ENCODE data around the gene MBD2.

Gene MBD2

GRCh38 chr18:54191352-54191751 lies 33.1 kb downstream of the MBD2 start:
- in situ Hi-C loops (cut with MboI; ENCODE audit: low sequenced_read_pairs, unreplicated experiment) = no loop called here
- DNase-seq (ENCODE audit: low spot score) = no peak
- no peak for TF ChIP-seq CTCF (IDR thresholded peaks at IDR 0.05; ENCODE audit: borderline replicate concordance, control extremely low read depth, extremely low read depth, insufficient read depth, missing control alignments)

- no peak for DNase-seq (ENCODE audit: low spot score)
- in situ Hi-C loops (cut with MboI; ENCODE audit: low sequenced_read_pairs, unreplicated experiment) = no loop called here
Observed at GRCh38 chr18:54187372-54187771, 37.1 kb downstream of the MBD2 start.

GRCh38 chr18:54184836-54185235 lies 39.6 kb downstream of the MBD2 start:
- in situ Hi-C loops (cut with MboI; ENCODE audit: low sequenced_read_pairs, unreplicated experiment) = no loop called here
- TF ChIP-seq CTCF (IDR thresholded peaks at IDR 0.05; ENCODE audit: borderline replicate concordance, control extremely low read depth, extremely low read depth, insufficient read depth, missing control alignments) = no peak
- DNase-seq (ENCODE audit: low spot score) = peak; percentile 18

More at GRCh38 chr18:54187372-54187771, 37.1 kb downstream of the MBD2 start:
- no peak for TF ChIP-seq CTCF (IDR thresholded peaks at IDR 0.05; ENCODE audit: borderline replicate concordance, control extremely low read depth, extremely low read depth, insufficient read depth, missing control alignments)

- in situ Hi-C loops (cut with MboI; ENCODE audit: low sequenced_read_pairs, unreplicated experiment) = no loop called here
- no peak for TF ChIP-seq CTCF (IDR thresholded peaks at IDR 0.05; ENCODE audit: borderline replicate concordance, control extremely low read depth, extremely low read depth, insufficient read depth, missing control alignments)
- DNase-seq (ENCODE audit: low spot score) = no peak
Observed at GRCh38 chr18:54183390-54183789, 41.1 kb downstream of the MBD2 start.

- DNase-seq (ENCODE audit: low spot score) = peak; percentile 32
- in situ Hi-C loops (cut with MboI; ENCODE audit: low sequenced_read_pairs, unreplicated experiment) = no loop called here
- no peak for TF ChIP-seq CTCF (IDR thresholded peaks at IDR 0.05; ENCODE audit: borderline replicate concordance, control extremely low read depth, extremely low read depth, insufficient read depth, missing control alignments)
Observed at GRCh38 chr18:54181856-54182602, 42.4 kb downstream of the MBD2 start.

GRCh38 chr18:54173980-54174630 lies 50.4 kb downstream of the MBD2 start:
- in situ Hi-C loops (cut with MboI; ENCODE audit: low sequenced_read_pairs, unreplicated experiment) = no loop called here
- no peak for DNase-seq (ENCODE audit: low spot score)
- no peak for TF ChIP-seq CTCF (IDR thresholded peaks at IDR 0.05; ENCODE audit: borderline replicate concordance, control extremely low read depth, extremely low read depth, insufficient read depth, missing control alignments)
